OCI-M2 (cell line): ENCODE data around the gene CLCN2.

Source experiments
- DNase-seq: peaks from one replicate; lab custom pipeline; 2025; ENCODE audit not compliant: unreplicated experiment; lab: John Stamatoyannopoulos, UW

The CLCN2 gene

GRCh38 chr3:184361532-184361931 lies at the start of gene CLCN2, which contains the start of gene POLR2H:
TSS of gene CLCN2 (minus strand) at chr3:184361605. CDS start at chr3:184361479, 126 bp downstream.
TSS of gene POLR2H (plus strand) at chr3:184361710. CDS start at chr3:184363493, 1,783 bp downstream.
- DNase-seq: no peak

GRCh38 chr3:184409946-184410500 lies 48.6 kb upstream of the CLCN2 start:
- no peak for DNase-seq

- DNase-seq: no peak
These were observed 48.0 kb upstream of the CLCN2 start for GRCh38 chr3:184409331-184409926.

- no peak for DNase-seq
These were observed 43.9 kb upstream of the CLCN2 start for GRCh38 chr3:184405075-184406030.

- DNase-seq: no peak
These were observed 38.0 kb upstream of the CLCN2 start for GRCh38 chr3:184399410-184399809.

GRCh38 chr3:184395320-184395660 lies 33.9 kb upstream of the CLCN2 start:
- DNase-seq: no peak

- no peak for DNase-seq
These were observed 29.9 kb upstream of the CLCN2 start for GRCh38 chr3:184391266-184391665.

- DNase-seq: no peak
These were observed 28.6 kb upstream of the CLCN2 start for GRCh38 chr3:184389935-184390528.

- no peak for DNase-seq
These were observed 28.0 kb upstream of the CLCN2 start for GRCh38 chr3:184389384-184389783.

GRCh38 chr3:184388936-184389230 lies 27.5 kb upstream of the CLCN2 start:
- no peak for DNase-seq

- DNase-seq: no peak
These were observed 26.9 kb upstream of the CLCN2 start for GRCh38 chr3:184388164-184388935.

- DNase-seq: no peak
These were observed 25.8 kb upstream of the CLCN2 start for GRCh38 chr3:184387174-184387714.

- DNase-seq: no peak
These were observed 24.8 kb upstream of the CLCN2 start for GRCh38 chr3:184386047-184386806.

- no peak for DNase-seq
These were observed 23.5 kb upstream of the CLCN2 start for GRCh38 chr3:184384856-184385422.

GRCh38 chr3:184384342-184384741 lies 22.9 kb upstream of the CLCN2 start:
- no peak for DNase-seq

GRCh38 chr3:184383033-184383740 lies 21.8 kb upstream of the CLCN2 start:
- DNase-seq: no peak

GRCh38 chr3:184382326-184383032 lies 21.1 kb upstream of the CLCN2 start:
- DNase-seq: no peak
